Naive thymus-derived CD4-positive, alpha-beta T cell (primary cell): ENCODE data around the gene GRAMD2A. TPM values are rescaled to one million over a fixed set of nuclear protein-coding genes. Genes with fewer than 3 reads are reported as not detected.

Experiments
- ATAC-seq: fragments of 150-1000 bp; cut with Tn5 transposase; 2 replicates; pipeline ENCODE4 v1.10.0; 2021; ENCODE audit warnings: mild to moderate bottlenecking, moderate library complexity
- CTCF ChIA-PET: fragments of 350-600 bp; sonication (Branson Sonifier 250); formaldehyde crosslinking; loops from one replicate; lab custom pipeline; 2021; ENCODE audit warnings: antibody characterized with exemption; lab: Charles Lee
- POLR2A ChIA-PET: fragments of 350-600 bp; sonication (Branson Sonifier 250); formaldehyde crosslinking; loops from one replicate; lab custom pipeline; 2021; ENCODE audit warnings: antibody characterized with exemption, inconsistent platforms; lab: Charles Lee
- DNase-seq, 9 donors: peaks; one replicate each; pipeline versions ENCODE4 v3.0.0 to v3.0.0-alpha.2; 2020 to 2022; ENCODE audit warnings: mixed read lengths in 1 of 9
- H3K27ac ChIP-seq: one replicate; pipeline ENCODE4 v1.7.0; 2013; ENCODE audit warnings: mild to moderate bottlenecking, low read depth, low read length, moderate library complexity
- H3K27me3 ChIP-seq, 2 donors: one replicate each; pipeline ENCODE4 v1.7.0; 2013; ENCODE audit warnings: low read length in 2 of 2, mild to moderate bottlenecking in 2 of 2, moderate library complexity in 2 of 2; ENCODE audit not compliant: control insufficient read depth in 2 of 2, insufficient read depth in 2 of 2
- H3K36me3 ChIP-seq, 3 experiments: 1 replicate in 2 of 3; 2 replicates in 1 of 3; pipeline ENCODE4 v1.7.0; 2013; ENCODE audit warnings: low read length in 3 of 3, mild to moderate bottlenecking in 3 of 3, moderate library complexity in 1 of 3; ENCODE audit not compliant: insufficient read depth in 3 of 3, control insufficient read depth in 2 of 3
- H3K4me1 ChIP-seq, 2 donors: one replicate each; pipeline ENCODE4 v1.7.0; 2013; ENCODE audit warnings: low read length in 2 of 2, mild to moderate bottlenecking in 2 of 2, moderate library complexity in 1 of 2; ENCODE audit not compliant: control insufficient read depth in 2 of 2, insufficient read depth in 2 of 2
- H3K4me3 ChIP-seq: 2 replicates; pipeline ENCODE4 v1.7.0; 2013; ENCODE audit warnings: mild to moderate bottlenecking, low read length
- H3K9me3 ChIP-seq, 3 experiments: 1 replicate in 2 of 3; 2 replicates in 1 of 3; pipeline ENCODE4 v1.7.0; 2013; ENCODE audit warnings: low read length in 3 of 3; ENCODE audit not compliant: control insufficient read depth in 2 of 3
- H3K27ac Mint-ChIP-seq, 9 donors: one replicate each; pipeline ENCODE4 v1.8.0; 2020 to 2022; ENCODE audit warnings: mixed read lengths in 9 of 9, mild to moderate bottlenecking in 8 of 9, moderate library complexity in 5 of 9, inconsistent platforms in 2 of 9
- H3K27me3 Mint-ChIP-seq, 5 donors: one replicate each; pipeline ENCODE4 v1.8.0; 2021 to 2022; ENCODE audit warnings: mixed read lengths in 5 of 5, mild to moderate bottlenecking in 1 of 5
- H3K36me3 Mint-ChIP-seq, 5 donors: one replicate each; pipeline ENCODE4 v1.8.0; 2020 to 2022; ENCODE audit warnings: mixed read lengths in 5 of 5, mild to moderate bottlenecking in 3 of 5, inconsistent platforms in 1 of 5
- H3K4me1 Mint-ChIP-seq, 7 donors: one replicate each; pipeline ENCODE4 v1.8.0; 2020 to 2022; ENCODE audit warnings: mixed read lengths in 7 of 7, mild to moderate bottlenecking in 3 of 7, inconsistent platforms in 1 of 7
- H3K4me3 Mint-ChIP-seq, 10 donors: one replicate each; pipeline ENCODE4 v1.8.0; 2020 to 2022; ENCODE audit warnings: mild to moderate bottlenecking in 10 of 10, mixed read lengths in 10 of 10, moderate library complexity in 6 of 10, inconsistent platforms in 2 of 10
- H3K9me3 Mint-ChIP-seq, 11 donors: one replicate each; pipeline ENCODE4 v1.8.0; 2020 to 2022; ENCODE audit warnings: mixed read lengths in 11 of 11, mild to moderate bottlenecking in 4 of 11, inconsistent platforms in 1 of 11, moderate library complexity in 1 of 11
- intact Hi-C, 2 donors: fragments of 100-400 bp; cut with micrococcal nuclease; formaldehyde crosslinking; loops; one replicate each; pipeline ENCODE4 v1.15.1; 2023
- polyA plus RNA-seq, 2 donors: library from polyadenylated mRNA; unstranded; fragments of 300-500 nt; fragmentation: Illumina TruSeq; gene quantifications; one replicate each; pipeline ENCODE4 v1.2.3, GENCODE V29; 2021
- total RNA-seq, 6 experiments: library from RNA in 5 of 6; stranded (reverse) in 5 of 6; gene quantifications; 1 replicate in 5 of 6; 2 replicates in 1 of 6; pipeline ENCODE4 v1.2.3 and lab custom pipeline; 2021 to 2026

Gene GRAMD2A
- total and polyA plus RNA-seq, 7 experiments from 2014 or later: not detected

DNA sequence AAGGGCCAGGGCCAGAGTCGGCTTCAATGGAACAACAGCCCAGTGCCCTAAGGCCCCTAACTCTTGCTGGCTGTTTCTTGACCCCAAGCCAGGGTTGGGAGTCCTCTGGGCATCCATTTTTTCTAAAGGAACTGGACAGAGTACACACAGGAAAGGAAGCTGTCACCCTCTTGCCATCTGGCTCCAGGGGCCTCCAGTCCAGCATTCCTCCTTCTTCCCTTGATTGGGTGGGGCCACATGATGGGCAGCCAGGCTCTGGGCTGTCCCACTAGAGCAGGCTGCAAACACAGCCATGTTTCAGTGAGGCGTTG, 1.6 kb upstream of the GRAMD2A start:
- ATAC-seq (no peak), DNase-seq (no peak)
- Mint-ChIP-seq H3K4me3 (no peak overlapping the region), H3K27me3 (peaks cover 13 to 25% (median 20%) of the 10 kb centered on the region in 5 donors), H3K9me3 (no peaks in the 10 kb centered on the region), H3K27ac (no peak overlapping the region), H3K4me1 (peaks cover 4 to 31% (median 8%) of the 10 kb centered on the region in 7 donors), H3K36me3 (peaks cover 9 to 34% (median 12%) of the 10 kb centered on the region in 5 donors)
- Histone ChIP-seq H3K27ac (no peak overlapping the region), H3K4me1 (no peaks in the 10 kb centered on the region), H3K27me3 (no peaks in the 10 kb centered on the region), H3K4me3 (no peak overlapping the region), H3K9me3 (no peaks in the 10 kb centered on the region), H3K36me3 (peaks cover 6 to 61% (median 23%) of the 10 kb centered on the region in 3 experiments)
- ChIA-PET CTCF (interaction anchor here (1.1 to 4.2 kb wide), 6 partner anchors 17 to 105 kb away, joined by 3 to 46 read pairs (median 8); no protein-coding TSS in a partner anchor), POLR2A (interaction anchor here (2.4 kb wide), 1 partner anchor 28 kb away, joined by 11 read pairs; no protein-coding TSS in a partner anchor)
- intact Hi-C loops: loop anchor here (1.0 to 10.0 kb wide), 7 partner anchors 27 to 336 kb away; partner anchors contain the start of genes PARP6 (in 2 of the 2), MYO9A (in 1 of the 2) and SENP8 (in 1 of the 2)

DNA sequence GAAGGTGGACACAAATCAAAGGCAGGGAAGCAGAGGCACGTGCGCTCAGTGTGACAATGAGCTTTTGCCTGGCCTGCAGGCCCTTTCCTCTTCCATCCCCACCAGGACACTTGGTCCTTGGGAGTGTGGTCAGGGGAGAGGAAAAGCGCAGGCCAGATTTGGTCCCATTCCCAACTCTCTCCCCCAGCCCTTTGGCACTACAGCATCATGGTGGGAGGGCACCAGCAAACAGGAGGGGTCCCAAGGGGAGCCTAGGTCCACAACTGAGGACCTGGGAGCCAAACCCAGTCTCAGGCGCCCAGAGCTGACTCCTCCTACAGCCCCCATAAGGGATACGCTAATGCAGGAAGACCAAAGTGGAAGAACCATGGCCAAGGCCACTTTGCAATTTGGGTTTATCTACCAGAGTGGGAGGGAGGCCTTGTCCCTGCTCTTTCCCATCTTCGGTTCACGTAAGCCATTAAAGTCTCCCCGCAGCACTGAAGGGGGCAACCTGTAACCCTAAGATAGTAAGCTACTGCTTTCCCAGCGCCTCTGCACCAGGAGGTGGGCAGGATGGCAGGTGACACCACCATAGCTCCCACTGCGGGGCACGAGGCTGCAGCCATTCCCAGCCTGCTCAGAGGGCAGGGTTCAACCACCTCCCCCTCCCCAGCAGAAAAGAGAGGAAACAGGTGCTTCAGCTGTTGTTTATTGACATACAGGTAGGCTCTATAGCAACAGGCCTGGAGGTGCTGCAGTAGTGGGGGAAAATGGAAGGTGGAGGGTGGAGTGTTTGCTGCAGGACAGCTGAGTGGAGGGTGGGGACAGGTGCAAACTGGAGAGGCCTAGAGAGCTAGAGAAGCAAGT, 993 bp upstream of the GRAMD2A start:
- CTCF ChIA-PET: interaction anchor here (1.0 to 4.2 kb wide), 6 partner anchors 29 to 105 kb away, joined by 3 to 46 read pairs (median 6); no protein-coding TSS in a partner anchor
- Histone ChIP-seq H3K27ac (no peak overlapping the region), H3K27me3 (no peaks in the 10 kb centered on the region), H3K36me3 (peaks cover 0 to 55% (median 22%) of the 10 kb centered on the region in 3 experiments), H3K9me3 (no peaks in the 10 kb centered on the region), H3K4me3 (no peak overlapping the region), H3K4me1 (no peaks in the 10 kb centered on the region)
- ATAC-seq (no peak), DNase-seq (no peak)
- no peaks in the 10 kb centered on the region for H3K9me3 Mint-ChIP-seq
- H3K4me3 Mint-ChIP-seq: peak overlapping the region in 4 of 10 donors; percentile 55 to 68 (median 63)
- peak overlapping the region in 1 of 9 donors; percentile 41 for H3K27ac Mint-ChIP-seq
- intact Hi-C loops: loop anchor here (1.0 to 10.0 kb wide), 7 partner anchors 28 to 336 kb away; partner anchors contain the start of genes PARP6 (in 2 of the 2), MYO9A (in 1 of the 2) and SENP8 (in 1 of the 2)
- H3K36me3 Mint-ChIP-seq: peaks cover 9 to 34% (median 12%) of the 10 kb centered on the region in 5 donors
- H3K27me3 Mint-ChIP-seq: peaks cover 13 to 31% (median 24%) of the 10 kb centered on the region in 5 donors
- POLR2A ChIA-PET: interaction anchor here (2.4 kb wide), 1 partner anchor 29 kb away, joined by 11 read pairs; no protein-coding TSS in a partner anchor
- H3K4me1 Mint-ChIP-seq: peaks cover 4 to 28% (median 8%) of the 10 kb centered on the region in 7 donors

GRCh38 chr15:72197041-72197459, 537 bp downstream of the GRAMD2A start:
- no peaks in the 10 kb centered on the region for H3K27me3 ChIP-seq
- Mint-ChIP-seq H3K4me1 (peaks cover 4 to 23% (median 8%) of the 10 kb centered on the region in 7 donors), H3K9me3 (no peaks in the 10 kb centered on the region), H3K27ac (no peak overlapping the region), H3K36me3 (peaks cover 5 to 26% (median 8%) of the 10 kb centered on the region in 5 donors), H3K27me3 (peaks cover 19 to 31% (median 24%) of the 10 kb centered on the region in 5 donors), H3K4me3 (peak overlapping the region; percentile 22 to 79 (median 60))
- no peaks in the 10 kb centered on the region for H3K4me1 ChIP-seq
- peak in 1 of 9 donors; percentile 5 for DNase-seq
- no peak overlapping the region for H3K27ac ChIP-seq
- H3K9me3 ChIP-seq: no peaks in the 10 kb centered on the region
- ChIA-PET CTCF (interaction anchor here (2.9 kb wide), 1 partner anchor 86 kb away, joined by 7 read pairs; no protein-coding TSS in a partner anchor), POLR2A (interaction anchor here (0.5 to 1.3 kb wide), 3 partner anchors 24 to 278 kb away, joined by 3 read pairs; no protein-coding TSS in a partner anchor)
- intact Hi-C loops: loop anchor here (5.0 to 10.0 kb wide), 3 partner anchors 55 to 338 kb away; partner anchors contain the start of genes MYO9A (in 1 of the 2) and SENP8 (in 1 of the 2)
- H3K36me3 ChIP-seq: peaks cover 0 to 39% (median 10%) of the 10 kb centered on the region in 3 experiments
- no peak for ATAC-seq
- no peak overlapping the region for H3K4me3 ChIP-seq

DNA sequence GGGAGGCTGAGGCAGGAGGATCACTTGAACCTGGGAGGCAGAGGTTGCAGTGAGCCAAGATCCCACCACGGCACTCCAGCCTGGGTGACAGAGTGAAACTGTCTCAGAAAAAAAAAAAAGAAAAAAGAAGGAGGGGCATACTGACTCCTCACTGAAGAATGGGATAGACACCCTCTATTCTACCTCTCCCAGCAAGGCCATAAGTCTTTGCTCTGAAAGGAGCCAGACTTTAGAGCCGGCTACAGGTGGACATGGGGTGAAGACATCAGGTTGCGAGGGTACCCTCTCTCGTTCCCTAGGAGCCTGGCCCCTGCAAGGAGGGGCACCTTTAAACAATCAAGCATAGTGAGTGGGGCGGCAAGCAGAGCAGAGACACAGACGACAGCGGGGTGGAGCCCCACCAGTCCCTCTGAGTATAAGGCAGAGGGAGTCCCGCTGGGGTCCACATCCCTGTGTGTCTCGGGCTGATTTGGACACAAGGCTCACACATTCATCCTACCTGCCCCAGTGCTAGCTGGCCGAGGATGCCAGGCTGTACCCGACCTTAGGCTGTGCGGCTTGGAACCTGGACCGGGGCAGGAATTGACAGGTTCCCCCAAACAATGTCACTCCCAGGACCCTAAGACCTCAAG, 1.1 kb downstream of the GRAMD2A start:
- no peak for ATAC-seq

DNA sequence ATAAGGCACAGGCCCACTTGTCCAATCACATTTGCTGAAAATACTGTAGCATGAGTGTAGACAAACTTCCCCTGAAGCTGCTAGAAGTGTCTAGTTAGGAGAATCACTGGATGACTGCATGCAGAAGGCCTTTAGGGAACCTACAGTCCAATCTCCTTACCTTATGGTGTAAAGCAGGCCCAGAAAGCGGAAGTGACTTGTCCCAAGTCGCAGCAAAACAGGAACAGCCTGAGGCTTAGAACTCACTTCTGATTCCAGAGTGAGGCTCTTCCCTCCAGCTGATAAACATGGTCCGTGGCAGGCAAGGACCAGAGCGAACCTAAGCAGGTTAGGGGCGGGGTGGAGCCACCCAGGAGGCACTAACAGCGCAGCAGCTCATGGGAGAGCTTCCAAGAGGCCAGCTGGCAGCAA, 2.5 kb downstream of the GRAMD2A start:
- Histone ChIP-seq H3K9me3 (no peaks in the 10 kb centered on the region), H3K4me1 (no peaks in the 10 kb centered on the region), H3K27me3 (no peaks in the 10 kb centered on the region), H3K27ac (no peak overlapping the region), H3K4me3 (no peak overlapping the region), H3K36me3 (peaks cover 0 to 20% (median 4%) of the 10 kb centered on the region in 3 experiments)
- Mint-ChIP-seq H3K4me3 (no peak overlapping the region), H3K9me3 (no peaks in the 10 kb centered on the region), H3K4me1 (peaks cover 0 to 14% (median 8%) of the 10 kb centered on the region in 7 donors), H3K27ac (no peak overlapping the region), H3K36me3 (peaks cover 5 to 14% (median 8%) of the 10 kb centered on the region in 5 donors), H3K27me3 (peaks cover 25 to 37% (median 30%) of the 10 kb centered on the region in 5 donors)
- ATAC-seq: peak; percentile 72
- no peak for DNase-seq
- intact Hi-C loops: loop anchor here (5.0 to 10.0 kb wide), 3 partner anchors 57 to 340 kb away; partner anchors contain the start of genes MYO9A (in 1 of the 2) and SENP8 (in 1 of the 2)
- ChIA-PET CTCF (interaction anchor here (0.8 kb wide), 2 partner anchors 31 to 32 kb away, joined by 3 read pairs; no protein-coding TSS in a partner anchor), POLR2A (no interaction called here)

More for the DNA sequence above, 1.1 kb downstream of the GRAMD2A start:
- H3K4me3 Mint-ChIP-seq: peak overlapping the region in 6 of 10 donors; percentile 25 to 70 (median 50)
- Histone ChIP-seq H3K36me3 (peaks cover 0 to 34% (median 10%) of the 10 kb centered on the region in 3 experiments), H3K4me1 (no peaks in the 10 kb centered on the region), H3K27ac (no peak overlapping the region), H3K9me3 (no peaks in the 10 kb centered on the region), H3K4me3 (no peak overlapping the region), H3K27me3 (no peaks in the 10 kb centered on the region)
- intact Hi-C loops: loop anchor here (5.0 to 10.0 kb wide), 3 partner anchors 56 to 338 kb away; partner anchors contain the start of genes MYO9A (in 1 of the 2) and SENP8 (in 1 of the 2)
- ChIA-PET CTCF (interaction anchor here (0.6 to 2.9 kb wide), 3 partner anchors 16 to 87 kb away, joined by 3 to 7 read pairs (median 4); no protein-coding TSS in a partner anchor), POLR2A (interaction anchor here (0.5 to 1.3 kb wide), 2 partner anchors 24 to 28 kb away, joined by 3 read pairs; no protein-coding TSS in a partner anchor)
- peaks cover 21 to 31% (median 24%) of the 10 kb centered on the region in 5 donors for H3K27me3 Mint-ChIP-seq
- no peak overlapping the region for H3K27ac Mint-ChIP-seq
- peaks cover 4 to 23% (median 8%) of the 10 kb centered on the region in 7 donors for H3K4me1 Mint-ChIP-seq
- no peaks in the 10 kb centered on the region for H3K9me3 Mint-ChIP-seq
- no peak for DNase-seq
- peaks cover 5 to 24% (median 8%) of the 10 kb centered on the region in 5 donors for H3K36me3 Mint-ChIP-seq
